Fibroblast of the aortic adventitia (primary cell): ENCODE data around the gene LILRA2. TPM values are rescaled to one million over a fixed set of nuclear protein-coding genes. Genes with fewer than 3 reads are reported as not detected.

Experiments
- DNase-seq: peaks from one replicate; pipeline ENCODE4 v3.0.0-alpha.2; 2010; ENCODE audit warnings: low read depth
- H3K4me3 ChIP-seq: 2 replicates; pipeline ENCODE4 v1.5.1; 2011; ENCODE audit warnings: low read depth, mild to moderate bottlenecking, control low read depth, low read length, moderate library complexity
- CTCF ChIP-seq: IDR thresholded peaks from 2 replicates; pipeline ENCODE4 v1.5.1; 2011; ENCODE audit warnings: mild to moderate bottlenecking, low read length, control low read depth, inconsistent platforms; ENCODE audit not compliant: insufficient read depth
- total RNA-seq: library from RNA; depleted of rRNA; stranded (reverse); fragments of >200 nt; gene quantifications from 2 replicates; pipeline ENCODE4 v1.2.3, GENCODE V29; 2012; ENCODE audit warnings: low replicate concordance

The LILRA2 gene
- total RNA-seq, 1 donor, result not detected

- no peak for DNase-seq
- no peak for TF ChIP-seq CTCF
- no peak overlapping the region for H3K4me3 ChIP-seq
These were observed 38.0 kb upstream of the LILRA2 start for GRCh38 chr19:54535601-54536000.

GRCh38 chr19:54536956-54537355 is 36.6 kb upstream of the LILRA2 start:
- no peak overlapping the region for H3K4me3 ChIP-seq
- no peak for DNase-seq
- no peak for TF ChIP-seq CTCF

- TF ChIP-seq CTCF, result no peak
- no peak overlapping the region for H3K4me3 ChIP-seq
- no peak for DNase-seq
These were observed 31.9 kb upstream of the LILRA2 start for GRCh38 chr19:54541712-54542111.

GRCh38 chr19:54548806-54549205 is 24.8 kb upstream of the LILRA2 start:
- no peak for TF ChIP-seq CTCF
- H3K4me3 ChIP-seq, result no peak overlapping the region
- DNase-seq, result no peak

GRCh38 chr19:54549224-54549623 is 24.4 kb upstream of the LILRA2 start:
- DNase-seq, result no peak
- no peak for TF ChIP-seq CTCF
- no peak overlapping the region for H3K4me3 ChIP-seq

GRCh38 chr19:54551293-54551692 is 22.3 kb upstream of the LILRA2 start:
- DNase-seq, result no peak
- H3K4me3 ChIP-seq, result no peak overlapping the region
- no peak for TF ChIP-seq CTCF

GRCh38 chr19:54551950-54552912 is 21.4 kb upstream of the LILRA2 start:
- no peak for TF ChIP-seq CTCF
- no peak overlapping the region for H3K4me3 ChIP-seq
- DNase-seq, result no peak
